BLaER1 (cell line): Measurements from ENCODE around the gene PRDX1.

Experiments
- H3K27ac ChIP-seq: shearing (Covaris generic); formaldehyde crosslinking; 2 replicates; pipeline ENCODE4 v1.8.1; 2022
- H3K27me3 ChIP-seq: shearing (Covaris generic); formaldehyde crosslinking; 2 replicates; pipeline ENCODE4 v1.8.1; 2022
- H3K36me3 ChIP-seq: shearing (Covaris generic); formaldehyde crosslinking; 2 replicates; pipeline ENCODE4 v1.8.1; 2022
- H3K4me1 ChIP-seq: shearing (Covaris generic); formaldehyde crosslinking; 2 replicates; pipeline ENCODE4 v1.8.1; 2022
- H3K4me2 ChIP-seq: shearing (Covaris generic); formaldehyde crosslinking; 2 replicates; pipeline ENCODE4 v1.8.1; 2022
- H3K4me3 ChIP-seq: shearing (Covaris generic); formaldehyde crosslinking; 2 replicates; pipeline ENCODE4 v1.8.1; 2022
- H3K9ac ChIP-seq: shearing (Covaris generic); formaldehyde crosslinking; 2 replicates; pipeline ENCODE4 v1.8.1; 2022
- H3K9me3 ChIP-seq: shearing (Covaris generic); formaldehyde crosslinking; 2 replicates; pipeline ENCODE4 v1.8.1; 2022
- H4K20me1 ChIP-seq: shearing (Covaris generic); formaldehyde crosslinking; 2 replicates; pipeline ENCODE4 v1.8.1; 2022
- Cebpa-rat ChIP-seq: shearing (Covaris generic); IDR thresholded peaks from 2 replicates; pipeline ENCODE4 v1.8.1; 2022

Gene PRDX1

DNA sequence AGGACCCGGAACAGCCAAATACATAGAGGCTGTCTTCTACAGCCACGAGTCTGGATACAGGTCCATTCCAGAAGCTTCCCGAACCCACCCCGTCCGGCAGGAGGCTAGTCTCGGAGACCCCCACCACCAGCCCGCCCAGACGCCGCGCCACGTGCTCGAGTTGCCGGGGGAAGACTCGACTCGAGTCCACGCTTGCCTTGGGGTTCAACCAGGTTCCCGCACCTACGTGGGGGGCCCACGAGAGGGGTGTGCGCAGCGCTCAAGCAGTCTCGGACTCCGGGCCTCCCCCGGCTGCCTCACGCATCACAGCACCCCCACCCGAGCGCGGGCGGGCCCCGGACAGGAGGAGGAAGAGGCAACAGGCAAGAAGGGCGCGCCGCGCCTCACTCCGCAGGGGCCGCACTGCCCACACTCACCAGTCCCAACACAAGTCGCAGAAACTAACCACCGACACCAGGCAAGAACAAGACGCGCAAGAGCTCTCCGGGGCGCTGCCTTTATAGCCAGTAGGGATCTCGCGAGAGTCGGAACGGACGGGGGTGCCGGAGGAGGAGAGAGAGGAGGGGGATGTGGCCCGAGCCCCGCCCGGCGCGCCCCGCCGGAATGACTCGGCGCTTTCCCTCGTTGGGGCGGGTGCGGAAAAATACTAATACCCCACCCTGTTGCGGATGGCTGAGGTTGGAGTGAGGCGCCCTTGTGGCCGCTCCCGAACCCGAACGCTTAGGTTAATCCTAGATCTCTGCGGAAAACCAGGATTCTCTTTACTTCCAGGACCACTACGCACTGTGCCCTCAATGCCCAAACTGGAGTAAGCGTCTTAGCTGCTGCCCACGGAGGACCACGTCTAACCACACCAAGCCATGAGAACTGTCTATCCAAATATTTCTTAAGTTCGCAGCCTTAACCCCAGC, at the start of gene PRDX1:
Gene PRDX1 (minus strand): TSS at position 472 of the 911 bp plus-strand sequence. CDS start 2,841 bp downstream, outside the sequence.
- H3K36me3 ChIP-seq, result peaks cover 31% of the 10 kb centered on the region
- H3K27me3 ChIP-seq, result no peaks in the 10 kb centered on the region
- peaks cover 50% of the 10 kb centered on the region for H4K20me1 ChIP-seq
- peak within 1 kb of the TSS; percentile 92 for H3K4me3 ChIP-seq
- H3K4me1 ChIP-seq, result peaks cover 64% of the 10 kb centered on the region
- H3K9me3 ChIP-seq, result no peaks in the 10 kb centered on the region
- H3K4me2 ChIP-seq, result peak within 1 kb of the TSS; percentile 90
- TF ChIP-seq Cebpa-rat, result no peak
- peak within 1 kb of the TSS; percentile 97 for H3K27ac ChIP-seq
- H3K9ac ChIP-seq, result peak within 1 kb of the TSS; percentile 98

GRCh38 chr1:45570631-45571030, 48.9 kb upstream of the PRDX1 start:
- peaks cover 19% of the 10 kb centered on the region for H3K4me1 ChIP-seq
- H3K27me3 ChIP-seq, result no peaks in the 10 kb centered on the region
- no peak overlapping the region for H3K4me3 ChIP-seq
- peaks cover 70% of the 10 kb centered on the region for H3K36me3 ChIP-seq
- no peak overlapping the region for H3K4me2 ChIP-seq
- peaks cover 52% of the 10 kb centered on the region for H4K20me1 ChIP-seq
- no peaks in the 10 kb centered on the region for H3K9me3 ChIP-seq
- H3K27ac ChIP-seq, result no peak overlapping the region
- no peak for TF ChIP-seq Cebpa-rat
- H3K9ac ChIP-seq, result no peak overlapping the region

DNA sequence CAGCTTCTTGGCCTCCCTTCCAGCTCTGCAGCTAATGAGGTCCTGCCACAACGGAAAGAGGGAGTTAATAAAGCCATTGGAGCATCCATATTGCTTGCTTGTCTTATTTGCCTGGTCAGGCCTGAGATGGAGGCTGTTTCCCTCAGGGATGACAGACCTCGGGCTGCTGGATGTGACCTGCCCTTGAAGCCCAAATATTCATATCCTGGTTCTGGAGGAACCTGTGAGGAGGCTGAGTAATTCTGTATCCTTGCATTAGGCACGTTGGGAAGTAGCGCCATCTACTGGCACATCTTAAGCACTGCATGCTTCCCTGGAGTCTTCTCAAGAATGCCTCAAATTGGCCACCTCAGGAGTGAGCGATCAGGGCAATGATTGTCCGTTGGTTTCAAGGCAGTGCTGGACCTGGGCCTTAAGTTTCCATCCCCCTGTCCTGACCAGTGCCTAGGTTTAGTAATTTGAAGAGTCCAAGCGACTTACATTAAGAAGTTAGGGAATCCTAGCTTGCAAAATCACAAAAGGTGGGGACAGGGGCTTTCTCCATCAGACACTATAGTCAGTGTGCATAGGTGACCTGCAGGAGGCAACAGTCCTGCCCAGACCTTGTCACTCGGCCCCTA, 48.4 kb upstream of the PRDX1 start:
- Histone ChIP-seq H3K27me3 (no peaks in the 10 kb centered on the region), H3K9ac (no peak overlapping the region), H3K36me3 (peaks cover 75% of the 10 kb centered on the region), H3K4me1 (peaks cover 13% of the 10 kb centered on the region), H3K9me3 (no peaks in the 10 kb centered on the region), H3K27ac (no peak overlapping the region), H3K4me2 (no peak overlapping the region), H4K20me1 (peaks cover 56% of the 10 kb centered on the region), H3K4me3 (no peak overlapping the region)
- no peak for TF ChIP-seq Cebpa-rat

DNA sequence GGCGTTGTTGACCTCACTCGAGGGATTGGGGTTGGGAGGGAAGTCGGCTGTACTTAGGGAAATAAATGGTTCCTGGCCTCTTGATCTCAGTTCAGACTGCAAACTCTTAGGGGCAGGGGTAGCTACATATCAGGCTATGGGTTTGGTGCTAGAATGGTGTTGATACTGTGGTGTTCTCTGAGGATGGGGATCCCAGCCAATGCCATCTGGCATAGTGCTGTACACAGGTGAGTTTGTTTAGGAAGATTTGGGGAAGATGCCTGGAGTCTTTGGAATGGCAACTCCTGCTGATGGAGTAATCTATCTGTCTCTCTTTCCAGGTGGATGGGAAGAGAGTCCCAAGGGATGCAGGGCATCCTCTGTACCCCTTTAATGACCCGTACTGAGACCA, 47.9 kb upstream of the PRDX1 start:
- H3K4me3 ChIP-seq, result no peak overlapping the region
- TF ChIP-seq Cebpa-rat, result no peak

GRCh38 chr1:45568421-45568820, 46.7 kb upstream of the PRDX1 start:
- peaks cover 4% of the 10 kb centered on the region; the same call in 1 of the 2 replicates for H3K4me1 ChIP-seq
- H3K27ac ChIP-seq, result peak overlapping the region; percentile 23; the same call in 1 of the 2 replicates
- no peak for TF ChIP-seq Cebpa-rat
- H3K9ac ChIP-seq, result no peak overlapping the region
- H3K9me3 ChIP-seq, result no peaks in the 10 kb centered on the region
- no peak overlapping the region for H3K4me3 ChIP-seq
- no peak overlapping the region for H3K4me2 ChIP-seq
- H3K27me3 ChIP-seq, result no peaks in the 10 kb centered on the region
- peaks cover 70% of the 10 kb centered on the region for H4K20me1 ChIP-seq
- peaks cover 84% of the 10 kb centered on the region for H3K36me3 ChIP-seq

More for the DNA sequence above, 47.9 kb upstream of the PRDX1 start:
- peaks cover 8% of the 10 kb centered on the region for H3K4me1 ChIP-seq
- no peak overlapping the region for H3K9ac ChIP-seq
- H4K20me1 ChIP-seq, result peaks cover 58% of the 10 kb centered on the region
- no peak overlapping the region for H3K27ac ChIP-seq
- H3K27me3 ChIP-seq, result no peaks in the 10 kb centered on the region
- peaks cover 79% of the 10 kb centered on the region for H3K36me3 ChIP-seq
- H3K9me3 ChIP-seq, result no peaks in the 10 kb centered on the region
- no peak overlapping the region for H3K4me2 ChIP-seq

DNA sequence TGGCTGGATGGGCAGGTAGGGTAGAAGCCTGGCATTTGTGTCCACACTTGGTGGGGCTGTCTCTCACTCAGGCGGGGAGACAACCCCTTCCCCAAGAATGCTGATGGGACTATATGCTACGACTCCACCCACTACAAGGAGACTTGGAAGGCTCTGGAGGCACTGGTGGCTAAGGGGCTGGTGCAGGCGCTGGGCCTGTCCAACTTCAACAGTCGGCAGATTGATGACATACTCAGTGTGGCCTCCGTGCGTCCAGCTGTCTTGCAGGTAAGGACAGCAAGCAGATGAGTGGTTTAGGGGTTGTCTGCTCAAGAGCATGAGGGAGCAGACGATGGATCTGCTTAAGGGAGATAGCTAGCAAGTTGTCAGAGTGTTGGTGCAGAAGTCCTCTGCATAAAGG, 46.2 kb upstream of the PRDX1 start:
- no peak overlapping the region for H3K4me2 ChIP-seq
- no peaks in the 10 kb centered on the region for H3K27me3 ChIP-seq
- peaks cover 4% of the 10 kb centered on the region; the same call in 1 of the 2 replicates for H3K4me1 ChIP-seq
- H3K27ac ChIP-seq, result no peak overlapping the region
- H3K4me3 ChIP-seq, result no peak overlapping the region
- no peak for TF ChIP-seq Cebpa-rat
- H3K9ac ChIP-seq, result no peak overlapping the region
- no peaks in the 10 kb centered on the region for H3K9me3 ChIP-seq
- H4K20me1 ChIP-seq, result peaks cover 75% of the 10 kb centered on the region
- H3K36me3 ChIP-seq, result peaks cover 89% of the 10 kb centered on the region

GRCh38 chr1:45566722-45567121, 45.0 kb upstream of the PRDX1 start:
- no peak overlapping the region for H3K4me2 ChIP-seq
- peaks cover 87% of the 10 kb centered on the region for H4K20me1 ChIP-seq
- no peak overlapping the region for H3K9ac ChIP-seq
- no peak overlapping the region for H3K4me3 ChIP-seq
- TF ChIP-seq Cebpa-rat, result no peak
- H3K27me3 ChIP-seq, result no peaks in the 10 kb centered on the region
- no peak overlapping the region for H3K27ac ChIP-seq
- H3K9me3 ChIP-seq, result no peaks in the 10 kb centered on the region
- peaks cover 4% of the 10 kb centered on the region; the same call in 1 of the 2 replicates for H3K4me1 ChIP-seq
- H3K36me3 ChIP-seq, result peaks cover 99% of the 10 kb centered on the region

DNA sequence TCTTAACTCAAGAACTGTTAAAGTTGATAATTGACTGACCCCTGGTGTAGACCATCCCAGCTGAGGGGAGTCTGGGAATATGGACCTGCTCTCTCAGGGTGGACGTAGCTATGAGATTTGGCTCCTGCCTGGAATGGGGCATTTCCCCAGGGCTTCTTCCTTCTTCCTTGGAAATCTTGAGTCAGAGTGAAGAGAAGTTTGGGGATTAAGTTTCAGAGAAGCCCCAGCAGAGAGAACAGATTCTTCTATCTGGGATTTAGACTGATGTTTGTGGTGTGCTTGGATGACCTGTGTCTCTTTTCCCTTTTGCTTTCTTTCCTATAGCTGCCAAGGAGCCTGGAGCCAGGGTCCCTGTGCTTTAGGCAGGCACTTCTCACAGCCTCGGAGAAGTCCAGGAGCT, 42.2 kb upstream of the PRDX1 start:
- Histone ChIP-seq H3K4me1 (peaks cover 6% of the 10 kb centered on the region; the same call in 1 of the 2 replicates), H3K9ac (no peak overlapping the region), H4K20me1 (peaks cover 95% of the 10 kb centered on the region), H3K36me3 (peaks cover 99% of the 10 kb centered on the region), H3K9me3 (no peaks in the 10 kb centered on the region), H3K4me2 (no peak overlapping the region), H3K27me3 (no peaks in the 10 kb centered on the region), H3K27ac (0 out of 2 replicates have a peak overlapping the region, but pooled peaks have one; percentile 30), H3K4me3 (no peak overlapping the region)
- TF ChIP-seq Cebpa-rat, result no peak

DNA sequence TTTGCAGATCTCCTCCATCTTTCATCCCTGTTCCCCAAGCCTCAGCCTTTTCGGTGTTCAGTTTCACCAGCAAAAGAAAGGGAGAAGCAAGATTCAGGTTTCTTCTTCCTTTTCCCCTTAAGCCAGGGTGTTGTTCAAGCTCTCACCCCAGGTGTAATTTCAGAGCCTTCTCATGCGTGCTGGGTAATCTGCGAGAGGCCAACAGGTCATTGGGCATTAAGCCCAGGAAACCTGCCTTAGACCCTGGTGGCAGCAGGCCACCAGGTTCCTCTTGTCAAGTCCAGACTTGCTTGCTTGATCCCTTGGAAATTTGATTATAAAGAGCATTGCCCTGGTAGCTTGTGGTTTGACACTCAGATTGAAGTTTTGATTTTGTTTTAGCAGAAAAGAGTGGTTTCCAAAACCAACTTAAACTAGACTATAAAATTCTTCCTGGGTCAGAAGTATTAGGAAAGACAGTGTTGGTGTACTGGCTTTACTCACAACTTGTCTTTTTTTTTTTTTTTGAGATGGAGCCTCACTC, 35.8 kb upstream of the PRDX1 start:
- H3K9ac ChIP-seq, result peak overlapping the region; percentile 53; the same call in 1 of the 2 replicates
- TF ChIP-seq Cebpa-rat, result no peak
- no peaks in the 10 kb centered on the region for H3K27me3 ChIP-seq
- H3K9me3 ChIP-seq, result no peaks in the 10 kb centered on the region
- H3K4me2 ChIP-seq, result peak overlapping the region; percentile 45
- peaks cover 66% of the 10 kb centered on the region for H3K4me1 ChIP-seq
- H3K4me3 ChIP-seq, result no peak overlapping the region
- H3K36me3 ChIP-seq, result peaks cover 100% of the 10 kb centered on the region
- H3K27ac ChIP-seq, result peak overlapping the region; percentile 47; the same call in 1 of the 2 replicates
- H4K20me1 ChIP-seq, result peaks cover 97% of the 10 kb centered on the region
